Endothelial cell (in vitro differentiated cells): ENCODE data around the gene CTNNA3. TPM values are rescaled to one million over a fixed set of nuclear protein-coding genes. Genes with fewer than 3 reads are reported as not detected.

Experiments
- DNase-seq: peaks from one replicate; pipeline ENCODE4 v3.0.0; 2021; ENCODE audit warnings: low spot score
- H3K27ac Mint-ChIP-seq: one replicate; pipeline ENCODE4 v1.8.0; 2021; ENCODE audit warnings: mixed read lengths, inconsistent platforms; ENCODE audit not compliant: unreplicated experiment
- H3K27me3 Mint-ChIP-seq: one replicate; pipeline ENCODE4 v1.8.0; 2021; ENCODE audit warnings: mild to moderate bottlenecking, moderate library complexity, mixed read lengths, inconsistent platforms; ENCODE audit not compliant: unreplicated experiment
- H3K36me3 Mint-ChIP-seq: one replicate; pipeline ENCODE4 v1.8.0; 2021; ENCODE audit warnings: mild to moderate bottlenecking, low read depth, mixed read lengths, inconsistent platforms; ENCODE audit not compliant: unreplicated experiment
- H3K4me1 Mint-ChIP-seq: one replicate; pipeline ENCODE4 v1.8.0; 2021; ENCODE audit warnings: mild to moderate bottlenecking, mixed read lengths, inconsistent platforms; ENCODE audit not compliant: unreplicated experiment
- H3K4me3 Mint-ChIP-seq: one replicate; pipeline ENCODE4 v1.8.0; 2021; ENCODE audit warnings: mild to moderate bottlenecking, mixed read lengths, inconsistent platforms; ENCODE audit not compliant: unreplicated experiment
- H3K9me3 Mint-ChIP-seq: one replicate; pipeline ENCODE4 v1.8.0; 2021; ENCODE audit warnings: mixed read lengths, inconsistent platforms; ENCODE audit not compliant: unreplicated experiment
- total RNA-seq: library from RNA; stranded (reverse); fragmentation: NEBNext Ultra II Directional; extraction: Animal tissue kit (Norgen Biotek cat#: 25700); gene quantifications from one replicate; pipeline ENCODE4 v1.2.1, GENCODE V29; 2021; ENCODE audit not compliant: unreplicated experiment
- TF ChIP-seq, protein P1 (sequence below): fragments of 200-600 bp; sonication (generic); IDR thresholded peaks from one replicate; pipeline ENCODE4 v1.5.0; 2021; ENCODE audit warnings: antibody characterized with exemption; ENCODE audit not compliant: unreplicated experiment

The CTNNA3 gene
- total RNA-seq, 1 donor from 2014 or later, result 2.3 TPM

DNA sequence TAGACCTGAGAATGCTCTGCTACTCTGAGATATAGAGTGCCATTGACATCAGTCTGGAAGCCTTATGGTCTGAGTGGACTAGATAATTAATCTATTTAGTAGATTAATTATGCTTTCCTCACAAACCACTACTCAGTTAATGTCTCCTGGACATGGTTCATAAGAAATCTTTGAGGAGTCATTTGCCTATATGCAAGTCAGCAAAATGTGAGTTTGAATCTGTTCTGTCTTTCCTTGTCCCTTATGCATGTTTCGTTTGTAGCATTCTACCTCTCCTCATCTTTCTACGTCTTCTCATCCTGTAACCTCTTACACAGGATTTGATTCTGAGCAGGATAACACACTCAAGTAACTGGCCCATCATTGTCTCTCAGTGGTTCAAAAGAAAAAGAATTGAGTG lies 1505.6 kb downstream of the CTNNA3 start:
- no peaks in the 10 kb centered on the region for H3K36me3 Mint-ChIP-seq
- no peaks in the 10 kb centered on the region for H3K27me3 Mint-ChIP-seq
- TF ChIP-seq, protein P1, sequence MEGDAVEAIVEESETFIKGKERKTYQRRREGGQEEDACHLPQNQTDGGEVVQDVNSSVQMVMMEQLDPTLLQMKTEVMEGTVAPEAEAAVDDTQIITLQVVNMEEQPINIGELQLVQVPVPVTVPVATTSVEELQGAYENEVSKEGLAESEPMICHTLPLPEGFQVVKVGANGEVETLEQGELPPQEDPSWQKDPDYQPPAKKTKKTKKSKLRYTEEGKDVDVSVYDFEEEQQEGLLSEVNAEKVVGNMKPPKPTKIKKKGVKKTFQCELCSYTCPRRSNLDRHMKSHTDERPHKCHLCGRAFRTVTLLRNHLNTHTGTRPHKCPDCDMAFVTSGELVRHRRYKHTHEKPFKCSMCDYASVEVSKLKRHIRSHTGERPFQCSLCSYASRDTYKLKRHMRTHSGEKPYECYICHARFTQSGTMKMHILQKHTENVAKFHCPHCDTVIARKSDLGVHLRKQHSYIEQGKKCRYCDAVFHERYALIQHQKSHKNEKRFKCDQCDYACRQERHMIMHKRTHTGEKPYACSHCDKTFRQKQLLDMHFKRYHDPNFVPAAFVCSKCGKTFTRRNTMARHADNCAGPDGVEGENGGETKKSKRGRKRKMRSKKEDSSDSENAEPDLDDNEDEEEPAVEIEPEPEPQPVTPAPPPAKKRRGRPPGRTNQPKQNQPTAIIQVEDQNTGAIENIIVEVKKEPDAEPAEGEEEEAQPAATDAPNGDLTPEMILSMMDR, result no peak
- H3K9me3 Mint-ChIP-seq, result no peaks in the 10 kb centered on the region
- H3K27ac Mint-ChIP-seq, result no peak overlapping the region
- no peaks in the 10 kb centered on the region for H3K4me1 Mint-ChIP-seq
- no peak overlapping the region for H3K4me3 Mint-ChIP-seq
- DNase-seq, result no peak

DNA sequence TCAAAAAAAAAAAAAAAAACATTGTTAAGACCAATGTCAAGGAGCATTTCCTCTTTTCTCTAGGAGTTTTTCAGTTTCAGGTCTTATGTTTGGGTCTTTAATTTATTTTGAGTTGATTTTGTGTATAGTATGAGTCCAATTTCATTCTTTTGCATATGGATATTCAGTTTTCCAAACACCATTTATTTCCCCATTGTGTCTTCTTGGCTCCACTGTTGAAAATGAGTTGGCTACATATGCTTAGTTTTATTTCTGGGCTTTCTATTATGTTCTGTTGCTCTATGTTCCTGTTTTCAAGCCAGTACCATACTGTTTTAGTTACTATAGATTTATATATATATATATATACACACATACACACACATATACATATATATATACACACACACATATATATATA lies 1506.7 kb downstream of the CTNNA3 start:
- Mint-ChIP-seq H3K4me3 (no peak overlapping the region), H3K27ac (no peak overlapping the region), H3K36me3 (no peaks in the 10 kb centered on the region)

DNA sequence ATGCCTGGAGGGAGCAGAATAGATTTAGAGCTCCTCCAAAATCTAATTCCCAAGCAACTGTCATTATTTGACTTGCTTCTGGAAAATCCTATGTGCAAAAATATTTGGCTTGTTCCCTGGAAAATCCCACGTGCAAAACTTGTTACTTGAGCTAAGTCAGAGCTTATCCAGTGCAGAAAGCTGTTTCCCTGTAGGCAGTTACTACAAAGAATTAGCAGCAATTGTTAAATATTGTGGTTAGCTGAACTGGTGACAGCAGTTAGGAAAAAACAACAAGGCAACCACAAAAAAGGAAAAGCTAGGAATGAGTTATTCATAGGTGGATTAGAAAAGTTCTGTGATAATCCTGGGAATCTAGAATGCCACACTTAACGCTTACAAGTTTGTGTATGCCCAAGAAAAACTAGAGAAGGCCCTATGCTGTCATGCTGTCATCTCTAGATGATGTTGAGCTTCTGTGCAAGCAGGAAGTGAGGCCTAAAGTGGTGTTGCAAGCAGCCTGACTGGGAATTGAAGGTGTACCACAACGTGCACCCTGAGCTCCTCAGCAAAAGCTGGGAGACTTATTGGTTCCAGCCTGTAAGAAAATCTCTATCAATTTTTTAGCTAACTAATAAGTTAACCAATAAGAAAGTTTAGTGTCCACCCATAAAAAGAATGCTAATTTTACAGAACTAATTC lies 1508.8 kb downstream of the CTNNA3 start:
- no peaks in the 10 kb centered on the region for H3K9me3 Mint-ChIP-seq
- no peak for DNase-seq
- no peak overlapping the region for H3K27ac Mint-ChIP-seq

More for the DNA sequence above, 1506.7 kb downstream of the CTNNA3 start:
- Mint-ChIP-seq H3K27me3 (no peaks in the 10 kb centered on the region), H3K4me1 (no peaks in the 10 kb centered on the region), H3K9me3 (no peaks in the 10 kb centered on the region)
- TF ChIP-seq, protein P1, result no peak
- DNase-seq, result no peak

GRCh38 chr10:66183028-66183427 lies 1513.0 kb downstream of the CTNNA3 start:
- no peak overlapping the region for H3K4me3 Mint-ChIP-seq
- DNase-seq, result no peak
- H3K9me3 Mint-ChIP-seq, result no peaks in the 10 kb centered on the region
- no peak overlapping the region for H3K27ac Mint-ChIP-seq
- TF ChIP-seq, protein P1, result no peak
- H3K36me3 Mint-ChIP-seq, result no peaks in the 10 kb centered on the region
- no peaks in the 10 kb centered on the region for H3K27me3 Mint-ChIP-seq
- no peaks in the 10 kb centered on the region for H3K4me1 Mint-ChIP-seq

More for the DNA sequence above, 1508.8 kb downstream of the CTNNA3 start:
- Mint-ChIP-seq H3K27me3 (no peaks in the 10 kb centered on the region), H3K36me3 (no peaks in the 10 kb centered on the region), H3K4me1 (no peaks in the 10 kb centered on the region), H3K4me3 (no peak overlapping the region)
- TF ChIP-seq, protein P1, result no peak

- Mint-ChIP-seq H3K36me3 (no peaks in the 10 kb centered on the region), H3K9me3 (no peaks in the 10 kb centered on the region), H3K27me3 (no peaks in the 10 kb centered on the region), H3K4me1 (no peaks in the 10 kb centered on the region), H3K4me3 (no peak overlapping the region), H3K27ac (no peak overlapping the region)
- peak; percentile 46 for DNase-seq
- TF ChIP-seq, protein P1, result peak; percentile 96
Observed at GRCh38 chr10:66180581-66181318, 1515.2 kb downstream of the CTNNA3 start.
